Fibroblast of lung (primary cell): ENCODE results near the gene TTYH2. TPM values are rescaled to one million over a fixed set of nuclear protein-coding genes. Genes with fewer than 3 reads are reported as not detected.

Source experiments
- DNase-seq, 2 donors: peaks; one replicate each; pipeline versions ENCODE4 v3.0.0 to v3.0.0-alpha.2; 2010; ENCODE audit warnings: low read depth in 2 of 2
- H2AFZ ChIP-seq: 2 replicates; pipeline ENCODE4 v1.5.1; 2012; ENCODE audit warnings: low read length, control low read depth, inconsistent platforms
- H3K27ac ChIP-seq: 2 replicates; pipeline ENCODE4 v1.5.1; 2011; ENCODE audit warnings: low read length, control low read depth; ENCODE audit not compliant: insufficient read depth
- H3K27me3 ChIP-seq: 2 replicates; pipeline ENCODE4 v1.5.1; 2011; ENCODE audit warnings: mild to moderate bottlenecking, low read length; ENCODE audit not compliant: control insufficient read depth, insufficient read depth
- H3K36me3 ChIP-seq: 2 replicates; pipeline ENCODE4 v1.5.1; 2011; ENCODE audit warnings: low read length; ENCODE audit not compliant: control insufficient read depth, insufficient read depth
- H3K4me1 ChIP-seq: 2 replicates; pipeline ENCODE4 v1.5.1; 2011; ENCODE audit warnings: low read length; ENCODE audit not compliant: control insufficient read depth, insufficient read depth; ENCODE audit errors: extremely low read depth
- H3K4me2 ChIP-seq: 2 replicates; pipeline ENCODE4 v1.5.1; 2011; ENCODE audit warnings: low read length, control low read depth; ENCODE audit not compliant: insufficient read depth; ENCODE audit errors: extremely low read depth
- H3K4me3 ChIP-seq, 4 experiments: fragments of 200-600 bp in 1 of 4; sonication (generic) in 1 of 4; replicated peaks in 1 of 4; 2 replicates each; pipeline ENCODE4 v1.5.1; 2011 to 2016; ENCODE audit warnings: low read length in 4 of 4, low read depth in 3 of 4, mild to moderate bottlenecking in 3 of 4, control low read depth in 2 of 4, inconsistent platforms in 1 of 4, mixed read lengths in 1 of 4; ENCODE audit not compliant: insufficient read depth in 1 of 4; ENCODE audit errors: control extremely low read depth in 1 of 4
- H3K79me2 ChIP-seq: 2 replicates; pipeline ENCODE4 v1.5.1; 2012; ENCODE audit warnings: mild to moderate bottlenecking, low read length, inconsistent platforms; ENCODE audit not compliant: control insufficient read depth, insufficient read depth
- H3K9ac ChIP-seq: 2 replicates; pipeline ENCODE4 v1.5.1; 2011; ENCODE audit warnings: mild to moderate bottlenecking, low read length, control low read depth; ENCODE audit not compliant: insufficient read depth
- H3K9me3 ChIP-seq: 2 replicates; pipeline ENCODE4 v1.5.1; 2012; ENCODE audit warnings: low read depth, low read length; ENCODE audit not compliant: control insufficient read depth, insufficient read depth
- H4K20me1 ChIP-seq: 2 replicates; pipeline ENCODE4 v1.5.1; 2011; ENCODE audit warnings: low read length; ENCODE audit not compliant: control insufficient read depth, insufficient read depth; ENCODE audit errors: extremely low read depth
- EZH2 ChIP-seq: IDR thresholded peaks from 2 replicates; pipeline ENCODE4 v1.5.1; 2012; ENCODE audit warnings: low read length, control low read depth, mild to moderate bottlenecking; ENCODE audit errors: missing control alignments
- polyA plus RNA-seq, 2 donors: library from polyadenylated mRNA; depleted of rRNA in 1 of 2; stranded (reverse) in 1 of 2; unstranded in 1 of 2; fragments of >200 nt; gene quantifications; 2 replicates each; pipeline ENCODE4 v1.2.1, GENCODE V29; 2011 to 2012; ENCODE audit warnings: missing spikeins in 1 of 2
- total RNA-seq: library from RNA; depleted of rRNA; stranded (reverse); fragments of >200 nt; gene quantifications from 2 replicates; pipeline ENCODE4 v1.2.1, GENCODE V29; 2014
- TF ChIP-seq, protein P1 (sequence below), 2 donors: IDR thresholded peaks in 1 of 2; conservative IDR thresholded peaks in 1 of 2; 1 replicate in 1 of 2; 2 replicates in 1 of 2; pipeline ENCODE4 v1.5.1; 2011 to 2012; ENCODE audit warnings: low read length in 2 of 2, control low read depth in 1 of 2, inconsistent platforms in 1 of 2, low read depth in 1 of 2, mild to moderate bottlenecking in 1 of 2

TTYH2 gene
- total and polyA plus RNA-seq, 2 donors (not counting 1 experiment from before 2014, with no cell fraction given): 0.99 to 1.2 TPM

DNA sequence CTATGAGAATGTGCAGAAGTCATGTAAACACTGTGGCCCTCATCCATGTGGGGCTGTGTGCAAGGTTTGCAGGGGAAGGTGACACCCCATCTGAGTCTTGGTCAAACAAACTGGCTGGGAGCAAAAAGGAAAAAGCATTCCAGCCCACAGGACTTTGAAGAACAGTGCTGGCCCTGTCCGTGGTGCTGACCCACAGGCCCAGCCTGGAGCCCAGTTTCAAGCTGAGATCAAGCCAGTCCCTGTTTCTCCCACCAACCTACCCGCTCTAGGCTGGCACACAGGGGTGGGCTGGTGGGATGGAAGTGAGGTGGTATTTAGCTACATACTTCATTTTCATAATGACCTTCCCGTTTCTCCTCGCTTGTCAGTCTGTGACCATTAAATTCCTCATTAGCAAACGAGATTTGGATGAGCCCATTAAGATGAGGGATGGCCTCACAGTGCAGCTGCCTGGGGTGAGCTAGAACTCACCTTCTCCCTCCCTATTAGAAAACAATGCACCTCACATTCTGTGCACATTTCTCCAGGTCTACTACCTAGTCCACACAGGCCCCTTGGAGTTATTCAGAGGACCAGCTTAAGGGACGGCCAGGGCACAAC is 22.5 kb upstream of the TTYH2 start:
- Histone ChIP-seq H3K27ac (no peak overlapping the region), H4K20me1 (no peaks in the 10 kb centered on the region), H3K79me2 (no peaks in the 10 kb centered on the region), H3K4me3 (no peak overlapping the region), H3K4me2 (no peak overlapping the region), H2AFZ (no peak overlapping the region), H3K36me3 (no peaks in the 10 kb centered on the region), H3K4me1 (no peaks in the 10 kb centered on the region), H3K27me3 (no peaks in the 10 kb centered on the region), H3K9me3 (no peaks in the 10 kb centered on the region), H3K9ac (no peak overlapping the region)
- TF ChIP-seq EZH2: no peak
- TF ChIP-seq, protein P1, sequence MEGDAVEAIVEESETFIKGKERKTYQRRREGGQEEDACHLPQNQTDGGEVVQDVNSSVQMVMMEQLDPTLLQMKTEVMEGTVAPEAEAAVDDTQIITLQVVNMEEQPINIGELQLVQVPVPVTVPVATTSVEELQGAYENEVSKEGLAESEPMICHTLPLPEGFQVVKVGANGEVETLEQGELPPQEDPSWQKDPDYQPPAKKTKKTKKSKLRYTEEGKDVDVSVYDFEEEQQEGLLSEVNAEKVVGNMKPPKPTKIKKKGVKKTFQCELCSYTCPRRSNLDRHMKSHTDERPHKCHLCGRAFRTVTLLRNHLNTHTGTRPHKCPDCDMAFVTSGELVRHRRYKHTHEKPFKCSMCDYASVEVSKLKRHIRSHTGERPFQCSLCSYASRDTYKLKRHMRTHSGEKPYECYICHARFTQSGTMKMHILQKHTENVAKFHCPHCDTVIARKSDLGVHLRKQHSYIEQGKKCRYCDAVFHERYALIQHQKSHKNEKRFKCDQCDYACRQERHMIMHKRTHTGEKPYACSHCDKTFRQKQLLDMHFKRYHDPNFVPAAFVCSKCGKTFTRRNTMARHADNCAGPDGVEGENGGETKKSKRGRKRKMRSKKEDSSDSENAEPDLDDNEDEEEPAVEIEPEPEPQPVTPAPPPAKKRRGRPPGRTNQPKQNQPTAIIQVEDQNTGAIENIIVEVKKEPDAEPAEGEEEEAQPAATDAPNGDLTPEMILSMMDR (conservative IDR thresholded peaks at IDR 0.05 in 1 of 2, IDR thresholded peaks at IDR 0.05 in 1 of 2; ENCODE audit: low read depth in 1 of 2, low read length in 2 of 2): no peak
- DNase-seq: peak; percentile 19 to 40

DNA sequence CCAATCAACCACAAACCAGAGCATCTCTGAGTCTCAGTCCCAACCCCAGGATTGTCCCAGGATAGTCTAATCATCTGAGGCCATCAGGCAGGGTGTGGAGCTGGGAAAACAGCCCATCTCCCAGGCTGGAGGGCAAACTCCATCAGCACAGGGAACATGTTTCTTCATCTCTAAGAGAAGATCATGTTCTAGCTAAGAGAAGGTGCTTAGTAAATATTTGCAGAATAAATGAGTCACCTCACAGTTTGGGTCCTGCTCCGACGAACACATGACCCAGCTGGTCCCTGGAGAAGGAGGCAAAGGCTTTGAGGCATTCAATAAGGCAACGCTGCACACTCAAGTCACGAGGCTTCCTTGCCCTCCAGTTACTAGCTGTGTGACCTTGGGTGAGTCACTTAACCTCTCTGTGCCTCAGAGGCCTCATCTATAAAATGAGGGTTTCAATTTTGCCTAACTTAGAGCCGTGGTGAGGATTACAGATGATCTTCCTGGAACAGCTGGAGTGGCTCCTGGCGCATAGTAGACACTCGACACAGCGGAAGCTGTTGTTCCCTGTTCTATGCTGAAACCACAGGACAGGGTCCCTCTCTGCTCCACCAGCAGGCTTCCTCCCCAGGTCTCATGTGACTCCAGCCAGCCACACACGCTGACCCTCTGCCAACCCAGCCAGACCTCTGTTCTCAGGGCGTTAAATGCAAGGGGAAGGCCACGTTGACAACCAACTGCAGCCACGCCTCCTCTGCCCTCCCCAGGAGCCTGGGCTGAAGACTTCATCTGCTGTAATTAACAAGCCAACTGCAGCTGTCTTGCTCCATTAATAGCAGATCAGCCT is 20.2 kb upstream of the TTYH2 start:
- Histone ChIP-seq H3K36me3 (no peaks in the 10 kb centered on the region), H3K4me2 (no peak overlapping the region), H3K9me3 (no peaks in the 10 kb centered on the region), H3K9ac (no peak overlapping the region), H2AFZ (no peak overlapping the region), H3K4me3 (no peak overlapping the region), H3K79me2 (no peaks in the 10 kb centered on the region), H3K27ac (no peak overlapping the region), H3K27me3 (peaks cover 5% of the 10 kb centered on the region), H4K20me1 (no peaks in the 10 kb centered on the region), H3K4me1 (no peaks in the 10 kb centered on the region)
- DNase-seq: peak in 1 of 2 donors; percentile 71
- TF ChIP-seq, protein P1 (conservative IDR thresholded peaks at IDR 0.05 in 1 of 2, IDR thresholded peaks at IDR 0.05 in 1 of 2; ENCODE audit: low read depth in 1 of 2, low read length in 2 of 2): no peak
- no peak for TF ChIP-seq EZH2

DNA sequence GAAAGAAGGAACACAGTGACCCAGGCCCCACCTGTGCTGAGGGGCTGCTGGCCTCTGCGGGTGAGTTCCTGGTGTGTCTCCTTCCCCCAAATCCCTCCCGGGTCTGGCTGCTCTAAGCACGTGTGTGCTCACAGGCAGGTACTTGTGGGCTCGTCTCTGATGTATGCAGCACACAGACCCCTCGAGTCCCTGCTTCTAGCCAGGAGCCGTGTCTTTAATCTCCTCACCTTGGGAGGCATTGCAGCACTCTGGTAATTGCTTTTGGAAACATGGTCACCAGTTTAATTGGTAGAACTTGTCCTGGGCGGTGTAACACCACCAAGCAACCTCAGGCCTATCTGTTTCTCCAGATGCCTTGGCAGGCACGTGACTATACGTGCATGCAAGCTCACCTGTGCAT is 18.7 kb upstream of the TTYH2 start:
- H3K4me1 ChIP-seq: no peaks in the 10 kb centered on the region
- H3K4me2 ChIP-seq: no peak overlapping the region
- no peak overlapping the region for H3K27ac ChIP-seq
- no peak overlapping the region for H3K9ac ChIP-seq
- H4K20me1 ChIP-seq: no peaks in the 10 kb centered on the region
- peaks cover 5% of the 10 kb centered on the region for H3K27me3 ChIP-seq
- no peaks in the 10 kb centered on the region for H3K79me2 ChIP-seq
- no peaks in the 10 kb centered on the region for H3K36me3 ChIP-seq
- H3K4me3 ChIP-seq: no peak overlapping the region
- H3K9me3 ChIP-seq: no peaks in the 10 kb centered on the region
- no peak for TF ChIP-seq EZH2
- TF ChIP-seq, protein P1 (conservative IDR thresholded peaks at IDR 0.05 in 1 of 2, IDR thresholded peaks at IDR 0.05 in 1 of 2; ENCODE audit: low read depth in 1 of 2, low read length in 2 of 2): no peak
- no peak for DNase-seq
- no peak overlapping the region for H2AFZ ChIP-seq
